ENCODE measurements around the gene CYP4V2.

CYP4V2 gene

DNA sequence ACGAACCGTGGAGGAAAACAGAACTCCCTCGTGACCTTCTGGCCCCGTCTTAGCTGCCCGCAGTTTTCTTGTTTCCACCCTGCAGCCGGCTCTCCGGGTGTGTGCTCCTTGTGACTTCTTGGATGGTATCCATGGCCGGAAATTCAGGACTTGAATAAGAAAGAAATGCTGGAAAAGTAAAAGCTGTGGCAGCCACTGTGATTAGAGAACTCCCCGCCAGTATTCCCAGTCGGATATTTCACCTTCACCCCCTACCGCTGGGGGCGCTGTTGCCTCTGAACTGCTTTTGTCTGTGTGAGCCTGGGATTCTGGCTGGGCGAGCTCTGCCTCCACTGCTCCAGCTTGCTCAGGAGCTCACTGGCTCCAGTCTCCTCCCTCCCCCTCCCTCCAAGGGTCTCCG is 41.5 kb upstream of the CYP4V2 start:
- TF ChIP-seq, protein P1, sequence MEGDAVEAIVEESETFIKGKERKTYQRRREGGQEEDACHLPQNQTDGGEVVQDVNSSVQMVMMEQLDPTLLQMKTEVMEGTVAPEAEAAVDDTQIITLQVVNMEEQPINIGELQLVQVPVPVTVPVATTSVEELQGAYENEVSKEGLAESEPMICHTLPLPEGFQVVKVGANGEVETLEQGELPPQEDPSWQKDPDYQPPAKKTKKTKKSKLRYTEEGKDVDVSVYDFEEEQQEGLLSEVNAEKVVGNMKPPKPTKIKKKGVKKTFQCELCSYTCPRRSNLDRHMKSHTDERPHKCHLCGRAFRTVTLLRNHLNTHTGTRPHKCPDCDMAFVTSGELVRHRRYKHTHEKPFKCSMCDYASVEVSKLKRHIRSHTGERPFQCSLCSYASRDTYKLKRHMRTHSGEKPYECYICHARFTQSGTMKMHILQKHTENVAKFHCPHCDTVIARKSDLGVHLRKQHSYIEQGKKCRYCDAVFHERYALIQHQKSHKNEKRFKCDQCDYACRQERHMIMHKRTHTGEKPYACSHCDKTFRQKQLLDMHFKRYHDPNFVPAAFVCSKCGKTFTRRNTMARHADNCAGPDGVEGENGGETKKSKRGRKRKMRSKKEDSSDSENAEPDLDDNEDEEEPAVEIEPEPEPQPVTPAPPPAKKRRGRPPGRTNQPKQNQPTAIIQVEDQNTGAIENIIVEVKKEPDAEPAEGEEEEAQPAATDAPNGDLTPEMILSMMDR (IDR thresholded peaks at IDR 0.05; ENCODE audit: unreplicated experiment in 3 of 3) = peak; percentile 69 to 70 (median 70)
- H3K9me3 Mint-ChIP-seq = no peaks in the 10 kb centered on the region
- H3K27me3 Mint-ChIP-seq (ENCODE audit: low read depth) = peaks cover 12% of the 10 kb centered on the region
- H3K27ac Mint-ChIP-seq = peak overlapping the region; percentile 86 to 93 (median 92)
- peaks cover 20% of the 10 kb centered on the region for H3K36me3 Mint-ChIP-seq (ENCODE audit: low read depth)
- H3K4me3 Mint-ChIP-seq = peak overlapping the region in 1 of 3 experiments; percentile 41
- peaks cover 8% of the 10 kb centered on the region for H3K4me1 Mint-ChIP-seq

DNA sequence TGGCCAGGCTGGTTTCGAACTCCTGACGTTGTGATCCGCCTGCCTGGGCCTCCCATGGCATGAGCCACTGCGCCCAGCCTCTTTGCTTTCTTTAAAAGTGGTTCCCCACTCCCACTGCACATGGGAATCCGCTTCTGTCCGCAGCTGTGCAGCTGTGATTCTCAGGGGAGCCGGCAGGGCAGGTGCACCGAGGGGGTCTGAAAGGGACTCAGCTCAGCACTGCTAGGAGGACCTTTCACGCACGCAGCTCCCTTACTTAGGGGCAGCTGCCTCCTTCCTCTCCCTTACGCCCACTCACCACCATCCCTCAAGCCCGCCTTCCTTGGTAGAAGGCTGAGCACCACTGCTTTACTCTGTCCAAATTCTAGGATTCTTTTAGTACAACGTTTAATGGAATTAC is 40.4 kb upstream of the CYP4V2 start:
- Mint-ChIP-seq H3K36me3 (ENCODE audit: low read depth) (peaks cover 29% of the 10 kb centered on the region), H3K4me3 (no peak overlapping the region), H3K27me3 (ENCODE audit: low read depth) (peaks cover 8% of the 10 kb centered on the region), H3K9me3 (no peaks in the 10 kb centered on the region), H3K27ac (peak overlapping the region; percentile 45 to 82 (median 80)), H3K4me1 (peaks cover 3% of the 10 kb centered on the region)
- TF ChIP-seq, protein P1 (IDR thresholded peaks at IDR 0.05; ENCODE audit: unreplicated experiment in 3 of 3) = no peak

DNA sequence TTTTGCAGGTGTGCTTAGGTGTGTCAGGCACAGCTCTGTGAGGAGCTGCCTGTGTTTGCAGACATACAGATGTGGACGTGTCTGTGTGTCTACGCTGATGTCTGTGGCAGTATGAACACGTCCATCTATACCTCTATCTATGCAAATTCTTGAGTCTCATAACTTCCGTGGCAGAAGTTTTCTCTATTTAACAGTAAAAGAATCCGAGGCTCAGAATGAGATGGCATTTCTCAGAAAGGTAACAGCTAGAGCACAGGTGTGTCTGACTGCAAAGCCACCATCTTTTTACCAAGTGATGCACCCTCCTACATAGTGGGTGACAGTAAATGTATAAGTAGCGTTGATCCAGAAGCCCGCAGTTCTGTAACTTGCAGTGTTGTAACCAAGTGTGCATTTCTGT is 39.9 kb upstream of the CYP4V2 start:
- peaks cover 30% of the 10 kb centered on the region for H3K36me3 Mint-ChIP-seq (ENCODE audit: low read depth)
- peak overlapping the region in 2 of 3 experiments; percentile 45 to 80 for H3K27ac Mint-ChIP-seq
- TF ChIP-seq, protein P1 (IDR thresholded peaks at IDR 0.05; ENCODE audit: unreplicated experiment in 3 of 3) = no peak
- no peak overlapping the region for H3K4me3 Mint-ChIP-seq
- peaks cover 7% of the 10 kb centered on the region for H3K27me3 Mint-ChIP-seq (ENCODE audit: low read depth)
- H3K4me1 Mint-ChIP-seq = no peaks in the 10 kb centered on the region
- H3K9me3 Mint-ChIP-seq = no peaks in the 10 kb centered on the region

DNA sequence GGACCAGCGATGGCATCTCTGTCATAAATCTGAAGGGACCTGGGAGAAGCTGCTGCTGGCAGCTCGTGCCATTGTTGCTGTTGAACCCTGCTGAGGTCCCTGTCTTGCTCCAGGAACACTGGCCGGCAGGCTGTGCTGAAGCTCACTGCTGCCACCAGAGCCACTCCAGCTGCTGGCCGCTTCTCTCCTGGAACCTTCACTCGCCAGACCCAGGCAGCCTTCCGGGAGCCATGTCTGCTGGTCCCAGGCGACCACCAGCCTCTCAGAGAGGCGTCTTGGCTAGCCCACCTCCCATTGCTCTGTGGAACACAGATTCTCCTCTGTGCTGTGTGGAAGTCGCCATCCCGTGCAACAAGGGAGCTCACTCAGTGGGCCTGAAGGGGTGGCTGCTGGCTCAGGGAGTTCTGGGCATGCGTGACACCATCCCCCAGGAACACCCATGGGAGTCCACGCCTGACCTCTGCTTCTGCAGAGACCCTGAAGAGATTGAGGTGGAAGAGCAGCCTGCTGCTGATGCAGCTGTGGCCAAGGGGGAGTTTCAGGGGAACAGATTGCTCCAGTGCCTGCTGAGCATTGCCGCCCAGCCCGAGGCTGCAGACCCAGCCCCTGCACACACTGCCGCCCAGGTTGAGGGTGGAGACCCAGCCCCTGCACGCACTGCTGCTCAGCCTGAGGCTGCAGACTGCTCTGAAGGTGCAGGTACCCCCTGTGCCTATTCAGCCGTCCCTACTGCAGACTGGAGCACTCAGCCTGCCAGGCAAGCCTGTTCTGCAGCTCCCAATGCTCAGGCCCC is 33.1 kb upstream of the CYP4V2 start:
- Mint-ChIP-seq H3K27me3 (ENCODE audit: low read depth) (no peaks in the 10 kb centered on the region), H3K4me3 (no peak overlapping the region), H3K9me3 (no peaks in the 10 kb centered on the region), H3K4me1 (no peaks in the 10 kb centered on the region), H3K27ac (no peak overlapping the region), H3K36me3 (ENCODE audit: low read depth) (peaks cover 26% of the 10 kb centered on the region)
- TF ChIP-seq, protein P1 (IDR thresholded peaks at IDR 0.05; ENCODE audit: unreplicated experiment in 3 of 3) = no peak

DNA sequence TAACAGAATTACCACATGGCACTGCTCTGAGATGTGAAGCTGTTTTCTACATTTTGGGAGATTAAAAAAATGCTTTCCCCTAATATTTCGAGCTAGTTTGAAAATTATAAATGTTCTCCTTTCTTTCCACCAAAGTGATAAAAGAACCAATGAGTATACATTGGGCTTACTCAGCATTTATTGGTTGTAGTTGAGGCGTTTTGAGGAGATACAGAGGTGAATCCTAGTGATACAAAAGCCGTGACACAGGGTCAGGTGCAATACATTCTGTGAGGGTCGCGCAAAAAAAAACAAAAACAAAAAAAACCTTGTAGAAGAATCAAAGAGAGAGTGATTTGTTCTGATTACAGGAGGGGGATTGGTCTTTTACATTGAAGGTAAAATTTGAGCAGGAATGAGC is 32.4 kb upstream of the CYP4V2 start:
- no peak overlapping the region for H3K4me3 Mint-ChIP-seq
- H3K27me3 Mint-ChIP-seq (ENCODE audit: low read depth) = no peaks in the 10 kb centered on the region
- no peak overlapping the region for H3K27ac Mint-ChIP-seq
- peaks cover 19% of the 10 kb centered on the region for H3K36me3 Mint-ChIP-seq (ENCODE audit: low read depth)
- TF ChIP-seq, protein P1 (IDR thresholded peaks at IDR 0.05; ENCODE audit: unreplicated experiment in 3 of 3) = no peak
- H3K4me1 Mint-ChIP-seq = no peaks in the 10 kb centered on the region
- no peaks in the 10 kb centered on the region for H3K9me3 Mint-ChIP-seq

DNA sequence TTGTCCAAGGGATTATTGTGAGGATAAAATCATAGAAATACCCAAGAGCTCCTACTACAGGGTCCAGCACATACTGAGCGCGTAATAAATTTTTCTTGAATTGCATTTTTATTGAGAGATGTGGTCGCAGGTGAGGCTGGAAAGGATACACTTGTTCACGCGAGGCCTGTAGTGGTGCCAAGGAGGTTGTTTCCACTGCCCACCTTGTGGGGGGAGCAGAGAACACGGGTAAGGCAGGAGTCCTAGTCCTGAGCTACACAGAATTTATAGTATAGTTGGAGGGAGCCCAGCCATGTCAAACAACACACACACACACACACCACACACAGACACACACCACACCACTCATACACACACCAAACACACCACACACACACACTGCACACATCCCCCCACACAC is 31.8 kb upstream of the CYP4V2 start:
- H3K9me3 Mint-ChIP-seq = no peaks in the 10 kb centered on the region
- H3K27me3 Mint-ChIP-seq (ENCODE audit: low read depth) = no peaks in the 10 kb centered on the region
- H3K4me1 Mint-ChIP-seq = no peaks in the 10 kb centered on the region
- no peak overlapping the region for H3K27ac Mint-ChIP-seq
- TF ChIP-seq, protein P1 (IDR thresholded peaks at IDR 0.05; ENCODE audit: unreplicated experiment in 3 of 3) = no peak
- peaks cover 15% of the 10 kb centered on the region for H3K36me3 Mint-ChIP-seq (ENCODE audit: low read depth)
- no peak overlapping the region for H3K4me3 Mint-ChIP-seq

Measured in nephron (organoid).